GM18502 (cell line): ENCODE data around the gene ATP11A.

Experiments used
- ATAC-seq: cut with Tn5 transposase; IDR thresholded peaks from one replicate; pipeline ENCODE4 v1.9.1; 2021; ENCODE audit warnings: mild to moderate bottlenecking; ENCODE audit not compliant: unreplicated experiment, poor library complexity

ATP11A gene

GRCh38 chr13:112689303-112690245 is at the start of gene ATP11A:
ATP11A (plus strand) TSS chr13:112690038; CDS start chr13:112690417, 379 bp downstream.
- peak; percentile 85 for ATAC-seq

GRCh38 chr13:112641456-112642089 is 48.3 kb upstream of the ATP11A start:
- no peak for ATAC-seq

DNA sequence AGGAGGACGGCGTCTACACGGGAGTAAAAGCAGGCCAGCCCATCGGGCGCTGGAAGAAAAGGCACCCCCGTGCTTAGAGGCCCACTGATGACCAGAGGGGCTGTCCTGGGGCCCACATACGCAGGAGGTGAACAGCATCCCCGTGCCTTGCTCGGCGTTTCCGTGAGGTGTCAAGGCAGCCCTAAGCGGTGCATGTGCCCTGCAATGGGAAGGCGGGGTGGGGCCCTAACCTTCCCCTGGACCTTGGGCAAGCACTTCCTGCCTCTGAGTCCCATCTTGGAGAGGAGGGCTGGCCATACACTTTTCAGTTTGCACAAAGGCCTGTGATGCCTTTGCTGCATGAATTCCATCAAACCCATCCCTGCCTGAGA is 47.8 kb upstream of the ATP11A start:
- no peak for ATAC-seq

GRCh38 chr13:112643759-112644459 is 45.9 kb upstream of the ATP11A start:
- no peak for ATAC-seq

DNA sequence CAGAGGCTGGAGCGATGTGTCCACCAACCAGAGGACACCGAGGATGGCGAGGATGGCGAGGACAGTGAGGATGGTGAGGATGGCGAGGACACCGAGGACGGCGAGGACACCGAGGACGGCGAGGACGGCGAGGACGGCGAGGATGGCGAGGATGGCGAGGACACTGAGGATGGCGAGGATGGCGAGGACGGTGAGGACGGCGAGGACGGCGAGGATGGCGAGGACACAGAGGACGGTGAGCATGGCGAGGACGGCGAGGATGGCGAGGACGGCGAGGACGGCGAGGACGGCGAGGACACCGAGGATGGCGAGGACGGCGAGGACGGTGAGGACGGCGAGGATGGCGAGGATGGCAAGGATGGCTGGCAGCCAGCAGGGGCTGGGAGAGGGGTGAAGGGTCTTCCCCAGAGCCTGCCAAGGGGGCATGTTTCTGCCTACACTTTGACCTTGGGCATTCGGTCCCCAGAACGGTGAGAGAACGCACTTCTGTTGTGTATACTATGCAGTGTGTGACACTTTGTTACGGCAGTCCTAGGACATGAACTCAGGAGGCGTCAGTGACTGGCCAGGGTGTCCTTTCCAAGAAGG is 44.4 kb upstream of the ATP11A start:
- no peak for ATAC-seq

DNA sequence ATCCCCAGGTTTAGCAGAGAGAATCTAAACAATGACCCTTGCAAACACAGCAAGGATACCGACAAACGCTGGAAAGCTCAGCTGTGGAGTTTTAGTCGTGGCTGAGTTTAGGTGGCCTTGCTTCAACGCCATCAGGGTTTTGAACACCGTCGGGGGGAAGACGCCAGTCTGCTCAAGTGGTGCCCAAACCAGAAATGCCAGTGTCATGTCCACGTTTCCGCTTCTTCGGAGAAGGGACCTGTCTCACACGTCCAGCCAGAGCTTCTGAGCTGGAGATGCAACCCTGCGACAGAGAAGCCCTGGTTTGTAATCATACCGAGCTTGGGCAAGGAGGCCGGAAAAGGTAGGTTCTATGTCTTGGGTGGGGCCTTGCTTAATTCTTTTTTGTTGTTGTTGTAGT is 42.6 kb upstream of the ATP11A start:
- ATAC-seq, result no peak

GRCh38 chr13:112648101-112648500 is 41.7 kb upstream of the ATP11A start:
- ATAC-seq, result no peak

DNA sequence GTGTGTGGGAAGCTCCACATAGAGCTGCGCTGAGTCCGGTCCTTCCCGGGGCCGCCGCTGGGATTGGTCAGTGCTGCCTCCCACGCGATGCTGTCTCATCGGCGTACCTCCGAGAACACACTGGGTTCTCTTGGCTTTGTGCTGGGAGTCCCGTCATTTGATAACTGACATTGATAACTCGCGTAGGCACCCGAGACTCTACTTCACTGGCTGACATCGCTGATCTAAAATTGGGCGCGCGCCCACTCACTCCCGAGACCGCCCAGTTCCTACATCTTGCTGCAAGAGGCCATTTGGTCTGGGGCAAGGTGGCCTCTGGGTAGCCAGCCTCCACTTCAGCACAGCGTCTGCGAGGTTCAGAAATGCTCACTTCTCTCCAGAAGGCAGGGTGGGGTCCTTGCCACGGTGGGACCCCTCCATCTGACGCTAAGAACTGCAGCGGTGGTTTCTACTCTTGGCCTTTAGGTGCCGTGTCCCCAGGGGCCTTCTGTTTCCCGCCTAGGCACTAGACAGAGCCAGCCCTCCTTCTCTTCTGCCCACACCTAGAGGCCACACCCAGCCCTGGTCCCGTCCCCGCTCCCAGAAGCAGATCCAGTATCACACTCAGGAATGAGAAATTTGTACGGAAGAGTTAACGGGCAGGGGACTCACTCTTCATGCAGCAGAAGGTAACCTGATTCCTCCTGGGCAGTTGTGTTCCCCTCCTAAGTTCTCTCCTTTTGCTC is 40.7 kb upstream of the ATP11A start:
- ATAC-seq, result no peak

DNA sequence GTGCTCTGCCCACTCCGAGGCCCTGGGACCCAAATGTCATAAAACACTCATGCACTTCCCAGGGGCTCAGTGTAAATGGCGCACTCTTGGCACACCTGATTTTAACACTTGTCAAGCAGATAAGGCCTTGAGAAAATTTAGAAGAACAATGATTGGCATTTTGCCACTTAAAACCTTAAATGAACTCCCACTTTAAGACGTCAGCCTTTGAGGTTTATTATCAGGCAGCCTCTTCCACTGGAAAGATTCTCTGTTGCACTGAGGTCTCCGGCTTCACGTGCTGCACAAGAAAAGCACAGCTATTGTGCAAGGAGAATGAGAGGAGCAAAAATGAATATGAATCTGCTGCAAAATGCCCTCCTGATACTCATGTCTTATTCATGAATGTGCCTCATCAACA is 38.5 kb upstream of the ATP11A start:
- ATAC-seq, result no peak

GRCh38 chr13:112651750-112652511 is 37.9 kb upstream of the ATP11A start:
- ATAC-seq, result no peak

- ATAC-seq, result no peak
These were observed 37.2 kb upstream of the ATP11A start for GRCh38 chr13:112652512-112653070.

- ATAC-seq, result no peak
These were observed 36.8 kb upstream of the ATP11A start for GRCh38 chr13:112653071-112653470.

GRCh38 chr13:112655913-112656312 is 33.9 kb upstream of the ATP11A start:
- no peak for ATAC-seq

- no peak for ATAC-seq
These were observed 31.9 kb upstream of the ATP11A start for GRCh38 chr13:112657850-112658445.

- no peak for ATAC-seq
These were observed 31.0 kb upstream of the ATP11A start for GRCh38 chr13:112658808-112659207.

GRCh38 chr13:112661291-112661690 is 28.5 kb upstream of the ATP11A start:
- ATAC-seq, result no peak

GRCh38 chr13:112664501-112665203 is 25.2 kb upstream of the ATP11A start:
- no peak for ATAC-seq

GRCh38 chr13:112668924-112669323 is 20.9 kb upstream of the ATP11A start:
- no peak for ATAC-seq
